Lower lobe of right lung (tissue), 2 donors: Measurements from ENCODE around the gene SLC9A9. TPM values are rescaled to one million over a fixed set of nuclear protein-coding genes. Genes with fewer than 3 reads are reported as not detected.

Source experiments
- ATAC-seq, 2 donors: fragments of 200-7000 bp; cut with Tn5 transposase; one replicate each; pipeline ENCODE4 v1.9.1; 2020 to 2022; ENCODE audit warnings: mild to moderate bottlenecking in 2 of 2, moderate library complexity in 2 of 2
- DNase-seq: peaks from one replicate; pipeline ENCODE4 v3.0.0-alpha.2; 2020
- H3K27ac ChIP-seq: fragments of 200-600 bp; one replicate; pipeline ENCODE4 v1.8.0; 2022
- H3K27me3 ChIP-seq: fragments of 200-600 bp; one replicate; pipeline ENCODE4 v1.8.0; 2022; ENCODE audit warnings: low read depth
- H3K36me3 ChIP-seq: fragments of 200-600 bp; one replicate; pipeline ENCODE4 v1.8.0; 2022; ENCODE audit warnings: mild to moderate bottlenecking
- H3K4me1 ChIP-seq: fragments of 200-600 bp; one replicate; pipeline ENCODE4 v1.8.0; 2022
- H3K4me3 ChIP-seq: fragments of 200-600 bp; one replicate; pipeline ENCODE4 v1.8.0; 2022; ENCODE audit warnings: mild to moderate bottlenecking
- H3K9me3 ChIP-seq: fragments of 200-600 bp; one replicate; pipeline ENCODE4 v1.8.0; 2022
- CTCF ChIP-seq: fragments of 200-600 bp; IDR thresholded peaks from one replicate; pipeline ENCODE4 v1.8.0; 2022; ENCODE audit warnings: antibody characterized with exemption, mild to moderate bottlenecking
- intact Hi-C: fragments of 100-400 bp; cut with DNase I; formaldehyde crosslinking; loops from one replicate; pipeline ENCODE4 v1.11.0; 2022
- total RNA-seq: library from RNA; stranded (reverse); fragmentation: NEBNext Ultra II Directional; extraction: Animal tissue kit (Norgen Biotek cat#: 25700); gene quantifications from one replicate; pipeline ENCODE4 v1.2.1, GENCODE V29; 2021
- donor health status: DM: no; HTN: yes; CAD: no; lungs with severe emphysema.

SLC9A9 gene
- total RNA-seq, 1 donor from 2014 or later = 15.6 TPM

GRCh38 chr3:143484846-143485512 lies 363.3 kb downstream of the SLC9A9 start:
- Histone ChIP-seq H3K36me3 (no peaks in the 10 kb centered on the region), H3K27ac (no peak overlapping the region), H3K4me1 (no peaks in the 10 kb centered on the region), H3K27me3 (no peaks in the 10 kb centered on the region), H3K4me3 (no peak overlapping the region), H3K9me3 (no peaks in the 10 kb centered on the region)
- intact Hi-C loops = no loop called here
- no peak for TF ChIP-seq CTCF
- no peak for ATAC-seq
- DNase-seq = no peak

GRCh38 chr3:143483214-143483613 lies 365.1 kb downstream of the SLC9A9 start:
- Histone ChIP-seq H3K4me3 (no peak overlapping the region), H3K36me3 (no peaks in the 10 kb centered on the region), H3K27ac (no peak overlapping the region), H3K27me3 (no peaks in the 10 kb centered on the region), H3K4me1 (no peaks in the 10 kb centered on the region), H3K9me3 (no peaks in the 10 kb centered on the region)
- DNase-seq = no peak
- ATAC-seq = no peak
- no peak for TF ChIP-seq CTCF
- intact Hi-C loops = no loop called here

GRCh38 chr3:143482106-143483088 lies 365.9 kb downstream of the SLC9A9 start:
- H3K27ac ChIP-seq = no peak overlapping the region

GRCh38 chr3:143480344-143480743 lies 367.9 kb downstream of the SLC9A9 start:
- no peak for DNase-seq
- H3K27me3 ChIP-seq = no peaks in the 10 kb centered on the region
- H3K36me3 ChIP-seq = no peaks in the 10 kb centered on the region
- ATAC-seq = peak; percentile 46
- H3K27ac ChIP-seq = no peak overlapping the region
- intact Hi-C loops = no loop called here
- no peak overlapping the region for H3K4me3 ChIP-seq
- no peak for TF ChIP-seq CTCF
- no peaks in the 10 kb centered on the region for H3K4me1 ChIP-seq
- H3K9me3 ChIP-seq = no peaks in the 10 kb centered on the region

More at GRCh38 chr3:143482106-143483088, 365.9 kb downstream of the SLC9A9 start:
- Histone ChIP-seq H3K4me1 (no peaks in the 10 kb centered on the region), H3K4me3 (no peak overlapping the region), H3K27me3 (no peaks in the 10 kb centered on the region), H3K36me3 (no peaks in the 10 kb centered on the region), H3K9me3 (no peaks in the 10 kb centered on the region)
- DNase-seq (no peak), ATAC-seq (peak in 1 of 2 donors; percentile 49)
- intact Hi-C loops = no loop called here
- TF ChIP-seq CTCF = no peak

GRCh38 chr3:143479727-143480126 lies 368.5 kb downstream of the SLC9A9 start:
- Histone ChIP-seq H3K36me3 (no peaks in the 10 kb centered on the region), H3K4me3 (no peak overlapping the region)
- no peak for TF ChIP-seq CTCF

More at GRCh38 chr3:143479727-143480126, 368.5 kb downstream of the SLC9A9 start:
- H3K27ac ChIP-seq = no peak overlapping the region
- H3K9me3 ChIP-seq = no peaks in the 10 kb centered on the region
- no peak for ATAC-seq
- intact Hi-C loops = no loop called here
- no peaks in the 10 kb centered on the region for H3K4me1 ChIP-seq
- H3K27me3 ChIP-seq = no peaks in the 10 kb centered on the region
- DNase-seq = no peak
